GM19025 (cell line): ENCODE data around the gene RHOBTB1.
A peak's percentile ranks its signal among the peaks of the same experiment; 100 is the strongest.
"Not testable (repeated sequence)": the region's sequence is repeated elsewhere in the genome, so short reads cannot be mapped to it uniquely, and the experiment has no call there.

Experiments
- ATAC-seq: cut with Tn5 transposase; IDR thresholded peaks from one replicate; pipeline ENCODE4 v1.9.1; 2021; ENCODE audit warnings: mild to moderate bottlenecking, low read depth, moderate library complexity; ENCODE audit not compliant: unreplicated experiment

The RHOBTB1 gene, protein sequence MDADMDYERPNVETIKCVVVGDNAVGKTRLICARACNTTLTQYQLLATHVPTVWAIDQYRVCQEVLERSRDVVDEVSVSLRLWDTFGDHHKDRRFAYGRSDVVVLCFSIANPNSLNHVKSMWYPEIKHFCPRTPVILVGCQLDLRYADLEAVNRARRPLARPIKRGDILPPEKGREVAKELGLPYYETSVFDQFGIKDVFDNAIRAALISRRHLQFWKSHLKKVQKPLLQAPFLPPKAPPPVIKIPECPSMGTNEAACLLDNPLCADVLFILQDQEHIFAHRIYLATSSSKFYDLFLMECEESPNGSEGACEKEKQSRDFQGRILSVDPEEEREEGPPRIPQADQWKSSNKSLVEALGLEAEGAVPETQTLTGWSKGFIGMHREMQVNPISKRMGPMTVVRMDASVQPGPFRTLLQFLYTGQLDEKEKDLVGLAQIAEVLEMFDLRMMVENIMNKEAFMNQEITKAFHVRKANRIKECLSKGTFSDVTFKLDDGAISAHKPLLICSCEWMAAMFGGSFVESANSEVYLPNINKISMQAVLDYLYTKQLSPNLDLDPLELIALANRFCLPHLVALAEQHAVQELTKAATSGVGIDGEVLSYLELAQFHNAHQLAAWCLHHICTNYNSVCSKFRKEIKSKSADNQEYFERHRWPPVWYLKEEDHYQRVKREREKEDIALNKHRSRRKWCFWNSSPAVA

DNA sequence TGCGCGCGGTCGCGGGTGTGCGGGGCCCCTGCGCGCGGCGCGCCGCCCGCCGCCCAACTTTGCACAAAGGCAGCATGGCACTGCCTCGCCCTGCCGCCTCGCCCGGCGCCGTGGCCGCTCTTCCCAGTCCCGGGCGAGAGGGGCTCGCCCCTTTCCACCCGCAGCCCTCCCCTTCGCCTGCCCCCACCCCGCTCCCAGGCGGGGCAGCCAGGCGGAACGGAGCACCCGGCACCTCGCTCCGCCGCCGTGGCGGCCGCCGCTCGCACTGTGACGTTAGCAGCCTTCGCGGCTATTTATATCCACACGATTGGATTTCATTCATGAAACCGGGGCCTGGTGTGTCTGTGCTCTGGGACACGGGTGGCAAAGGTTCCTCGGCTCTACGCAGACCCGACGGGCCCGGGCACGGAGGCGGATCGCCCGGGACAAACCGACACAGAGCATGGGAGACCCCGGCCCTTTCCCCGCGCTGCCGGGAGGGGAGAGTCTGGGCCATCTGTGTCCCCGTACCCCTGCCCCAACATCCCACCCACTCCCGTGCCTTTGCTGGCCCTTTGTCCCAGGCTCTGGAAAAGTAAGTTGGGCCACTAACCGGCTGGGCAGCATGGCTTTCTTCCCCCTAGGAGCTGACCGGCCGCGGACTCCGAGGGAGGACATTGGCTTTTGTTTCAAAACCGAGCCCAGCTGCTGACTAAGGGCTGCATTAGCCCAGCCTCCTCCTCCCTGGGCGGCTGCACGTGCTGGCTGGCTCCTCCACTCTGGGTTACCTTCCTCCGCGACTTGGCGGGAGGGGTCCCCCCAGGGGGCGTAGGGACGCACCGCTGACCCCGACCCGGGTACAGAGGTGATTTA lies at the start of gene RHOBTB1:
Gene RHOBTB1 (minus strand): TSS at position 128 of the 852 bp plus-strand sequence. CDS start 32,643 bp downstream, outside the sequence.
- ATAC-seq, result peak; percentile 45

- ATAC-seq, result no peak
These were observed 48.7 kb upstream of the RHOBTB1 start for GRCh38 chr10:60992636-60993035.

GRCh38 chr10:60990663-60991062 lies 46.7 kb upstream of the RHOBTB1 start:
- ATAC-seq, result no peak

- no peak for ATAC-seq
These were observed 45.5 kb upstream of the RHOBTB1 start for GRCh38 chr10:60989400-60989876.

DNA sequence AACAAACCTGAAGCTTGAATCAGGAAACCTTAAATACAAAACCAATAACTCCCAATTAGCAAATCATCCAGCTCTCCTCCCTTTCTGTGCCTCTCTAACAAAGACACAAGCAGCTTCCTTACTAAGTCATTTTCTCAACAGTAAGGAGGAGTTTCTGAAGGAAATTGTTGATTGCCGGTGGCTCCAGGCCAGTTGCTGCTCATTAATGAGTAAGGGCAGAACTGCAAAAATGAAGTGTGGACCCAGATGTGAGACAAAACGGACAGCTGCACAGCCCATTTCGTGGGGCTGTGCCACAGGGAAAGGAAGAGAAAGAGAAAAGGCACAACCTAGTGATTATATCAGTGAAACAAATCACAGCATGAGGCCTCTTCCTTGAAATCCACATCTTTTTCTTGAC lies 42.8 kb upstream of the RHOBTB1 start:
- ATAC-seq, result no peak

GRCh38 chr10:60985951-60986350 lies 42.0 kb upstream of the RHOBTB1 start:
- ATAC-seq, result no peak

DNA sequence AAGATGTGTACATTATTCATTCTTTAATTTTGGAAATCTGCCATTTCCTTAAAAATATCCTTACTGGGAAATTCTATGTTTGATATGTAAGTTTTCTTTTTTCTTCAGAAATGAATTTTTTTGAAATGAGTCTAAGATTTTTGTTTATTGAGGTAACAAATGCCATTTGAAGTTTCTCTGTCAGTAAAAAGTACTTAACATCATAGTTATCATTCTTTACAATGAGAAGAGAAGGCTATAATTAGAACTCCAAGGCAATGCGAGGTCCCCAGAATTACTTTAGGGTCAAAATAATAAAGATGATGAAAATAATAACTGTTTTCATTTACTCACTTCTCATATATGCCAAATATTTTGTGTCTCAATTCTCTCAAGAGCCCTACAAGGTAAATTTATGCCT lies 37.0 kb upstream of the RHOBTB1 start:
- ATAC-seq, result no peak

- no peak for ATAC-seq
These were observed 35.7 kb upstream of the RHOBTB1 start for GRCh38 chr10:60979667-60980104.

GRCh38 chr10:60978287-60979115 lies 34.5 kb upstream of the RHOBTB1 start:
- no peak for ATAC-seq

DNA sequence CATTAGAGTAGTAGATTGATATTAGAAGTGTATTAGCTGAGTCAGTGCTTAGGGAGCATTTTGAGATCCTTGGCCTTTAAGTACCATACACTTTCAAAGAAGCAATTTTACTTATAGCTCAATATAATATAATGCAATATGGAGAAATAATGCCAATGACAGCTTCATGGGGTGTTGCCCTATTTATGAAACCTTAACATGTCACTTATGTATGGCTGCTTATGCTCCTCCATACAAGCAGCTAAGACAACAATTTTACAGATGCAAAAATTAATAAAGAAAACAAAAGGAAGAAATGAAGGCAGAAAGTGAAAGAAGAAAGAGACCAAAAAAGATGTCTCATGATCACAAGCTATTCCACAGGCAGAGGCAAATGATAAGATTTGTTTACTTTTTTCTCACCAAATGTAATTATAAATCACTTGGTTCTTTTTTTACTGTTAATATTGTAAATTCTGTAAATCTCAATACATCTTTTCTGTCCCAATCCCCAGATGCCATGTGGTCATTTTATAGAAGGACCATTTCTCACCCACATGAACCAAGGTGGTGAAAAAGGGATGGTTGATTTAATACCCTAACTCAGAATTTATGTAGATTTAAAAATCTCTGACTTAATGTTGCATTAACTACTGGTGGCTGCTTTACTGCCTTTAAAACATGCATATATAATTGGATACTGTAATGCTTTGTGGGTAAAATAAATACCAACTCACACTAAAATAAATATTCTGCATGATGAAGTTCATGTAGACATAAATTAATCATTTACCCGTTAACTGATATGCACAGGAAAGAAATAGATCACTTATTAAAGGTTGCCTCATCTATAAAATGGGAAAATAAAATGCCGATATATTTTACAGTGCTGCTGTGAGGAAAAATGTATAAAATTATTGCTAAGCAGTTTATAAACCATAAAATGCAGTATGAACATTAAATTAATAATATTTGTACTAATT lies 33.5 kb upstream of the RHOBTB1 start:
- ATAC-seq, result no peak

DNA sequence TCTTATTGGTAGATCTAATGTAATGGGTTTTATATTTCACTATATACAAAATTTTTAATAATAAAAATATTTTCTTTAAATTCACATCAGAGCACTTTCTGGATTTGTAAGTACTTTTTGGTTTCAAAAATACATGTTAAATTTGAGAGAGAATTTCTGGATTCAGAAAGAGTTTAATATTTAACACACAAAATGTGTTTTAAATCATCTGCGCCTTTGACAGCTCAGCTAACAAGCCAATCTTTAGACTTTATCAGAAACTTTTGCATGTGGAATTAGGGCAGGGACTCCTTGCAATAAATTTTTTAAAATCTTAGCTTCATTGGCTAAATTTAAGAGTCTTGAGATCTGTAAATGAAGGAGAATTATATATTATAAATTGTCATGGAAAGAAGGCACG lies 32.7 kb upstream of the RHOBTB1 start:
- ATAC-seq, result no peak

GRCh38 chr10:60975716-60976115 lies 31.7 kb upstream of the RHOBTB1 start:
- no peak for ATAC-seq

- no peak for ATAC-seq
These were observed 30.6 kb upstream of the RHOBTB1 start for GRCh38 chr10:60974463-60975149.

GRCh38 chr10:60973086-60973485 lies 29.1 kb upstream of the RHOBTB1 start:
- ATAC-seq, result no peak

GRCh38 chr10:60972181-60972580 lies 28.2 kb upstream of the RHOBTB1 start:
- ATAC-seq, result not testable (repeated sequence)

GRCh38 chr10:60970526-60970925 lies 26.5 kb upstream of the RHOBTB1 start:
- ATAC-seq, result no peak

- ATAC-seq, result no peak
These were observed 24.5 kb upstream of the RHOBTB1 start for GRCh38 chr10:60968504-60968903.

DNA sequence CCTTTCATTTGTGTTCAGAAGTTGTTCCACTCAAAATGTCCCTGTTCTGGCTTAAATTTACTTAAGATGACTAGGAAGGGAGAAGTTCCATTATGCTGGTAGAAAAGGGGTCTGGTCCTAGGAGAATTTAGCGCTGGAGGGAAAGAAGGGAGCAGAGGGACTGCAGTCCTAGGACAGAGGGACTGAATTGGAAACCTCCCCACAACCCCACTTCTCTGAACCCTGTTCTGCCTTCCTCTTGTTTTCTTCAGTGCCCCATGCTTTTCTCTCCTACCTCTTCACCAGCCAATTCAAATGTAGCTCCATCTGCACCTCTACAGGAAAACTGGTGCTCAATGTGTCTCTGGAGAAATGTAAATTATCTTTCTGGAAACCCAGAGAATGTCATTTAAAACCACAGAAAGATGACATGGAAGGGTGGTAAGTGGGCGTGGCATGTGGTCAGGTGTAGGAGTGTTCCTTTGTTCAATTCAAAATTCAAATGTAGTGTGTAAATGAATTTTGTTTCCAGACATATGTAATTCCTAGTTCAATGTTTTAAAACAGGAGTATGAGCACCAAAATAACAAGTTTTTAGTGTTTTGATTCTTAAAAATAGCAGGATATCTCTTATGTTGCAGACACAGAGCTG lies 24.0 kb upstream of the RHOBTB1 start:
- ATAC-seq, result no peak
